AG04450 (cell line): Measurements from ENCODE around the gene AZIN2. TPM values are rescaled to one million over a fixed set of nuclear protein-coding genes. Genes with fewer than 3 reads are reported as not detected.
"Not testable (repeated sequence)": the region's sequence is repeated elsewhere in the genome, so short reads cannot be mapped to it uniquely, and the experiment has no call there.

Experiments
- CTCF ChIA-PET: fragments of 300-600, 350-600 bp; formaldehyde crosslinking; extraction: SDS; loops from one replicate; lab custom pipeline; 2022; ENCODE audit warnings: antibody characterized with exemption, inconsistent platforms; lab: Charles Lee
- POLR2A ChIA-PET: fragments of 350-600 bp; formaldehyde crosslinking; extraction: SDS; loops from one replicate; lab custom pipeline; 2021; ENCODE audit warnings: antibody characterized with exemption, inconsistent platforms; lab: Yijun Ruan, JAX
- DNase-seq: peaks from one replicate; pipeline ENCODE4 v3.0.0-alpha.2; 2011; ENCODE audit warnings: low read depth, low spot score
- H3K27ac ChIP-seq: one replicate; pipeline ENCODE4 v1.5.1; 2012; ENCODE audit warnings: low read depth, low read length, control low read depth
- H3K27me3 ChIP-seq: one replicate; pipeline ENCODE4 v1.6.0; 2012; ENCODE audit warnings: low read length; ENCODE audit not compliant: control insufficient read depth, insufficient read depth
- H3K4me3 ChIP-seq: 2 replicates; pipeline ENCODE4 v1.5.1; 2011; ENCODE audit warnings: mild to moderate bottlenecking, low read depth, low read length, control low read depth
- H3K9me3 ChIP-seq: 2 replicates; pipeline ENCODE4 v1.5.1; 2012; ENCODE audit warnings: low read length; ENCODE audit not compliant: control insufficient read depth, insufficient read depth
- CTCF ChIP-seq: IDR thresholded peaks from 2 replicates; pipeline ENCODE4 v1.5.1; 2011; ENCODE audit warnings: low read depth, low read length, control low read depth, inconsistent platforms
- polyA plus RNA-seq: library from polyadenylated mRNA; depleted of rRNA; stranded (reverse); fragments of >200 nt; gene quantifications from 2 replicates; pipeline ENCODE4 v1.2.3, GENCODE V29; 2011

Gene AZIN2
- polyA plus RNA-seq, 1 experiment = 7.0 TPM

- Histone ChIP-seq H3K27ac (no peak overlapping the region), H3K4me3 (no peak overlapping the region), H3K9me3 (no peaks in the 10 kb centered on the region), H3K27me3 (no peaks in the 10 kb centered on the region)
- ChIA-PET POLR2A (no interaction called here), CTCF (no interaction called here)
- no peak for TF ChIP-seq CTCF
- DNase-seq = no peak
These were observed 50.2 kb downstream of the AZIN2 start for GRCh38 chr1:33131191-33131590.

GRCh38 chr1:33132549-33132948 is 51.6 kb downstream of the AZIN2 start:
- ChIA-PET POLR2A (no interaction called here), CTCF (interaction anchor here (0.5 to 1.1 kb wide), 2 partner anchors 163 to 421 kb away, joined by 3 read pairs; no protein-coding TSS in a partner anchor)
- H3K9me3 ChIP-seq = no peaks in the 10 kb centered on the region
- no peak overlapping the region for H3K4me3 ChIP-seq
- no peak for DNase-seq
- no peaks in the 10 kb centered on the region for H3K27me3 ChIP-seq
- no peak overlapping the region for H3K27ac ChIP-seq
- no peak for TF ChIP-seq CTCF

GRCh38 chr1:33133478-33134105 is 52.6 kb downstream of the AZIN2 start:
- no peak for TF ChIP-seq CTCF
- H3K27me3 ChIP-seq = no peaks in the 10 kb centered on the region
- CTCF ChIA-PET = no interaction called here
- H3K4me3 ChIP-seq = no peak overlapping the region
- DNase-seq = no peak
- POLR2A ChIA-PET = interaction anchor here (1.2 kb wide), 1 partner anchor 34 kb away, joined by 3 read pairs; no protein-coding TSS in a partner anchor
- no peak overlapping the region for H3K27ac ChIP-seq
- no peaks in the 10 kb centered on the region for H3K9me3 ChIP-seq

DNA sequence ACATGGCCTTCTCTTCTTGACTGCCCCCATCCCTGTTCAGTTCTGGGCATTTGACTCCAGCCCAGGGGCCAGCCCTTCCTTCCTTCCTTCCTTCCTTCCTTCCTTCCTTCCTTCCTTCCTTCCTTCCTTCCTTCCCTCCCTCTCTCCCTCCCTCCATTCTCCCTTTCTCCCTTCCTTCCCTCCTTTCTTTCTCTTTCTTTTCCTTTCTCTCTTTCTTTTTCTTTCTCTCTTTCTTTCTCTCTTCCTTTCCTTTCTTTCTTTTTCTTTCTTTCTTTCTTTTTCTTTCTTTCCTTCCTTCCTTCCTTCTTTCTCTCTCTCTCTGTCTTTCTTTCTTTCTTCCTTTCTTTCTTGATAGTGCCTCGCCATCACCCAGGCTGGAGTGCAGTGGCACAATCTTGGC is 55.1 kb downstream of the AZIN2 start:
- H3K27me3 ChIP-seq, DNase-seq, H3K4me3 ChIP-seq, H3K27ac ChIP-seq, H3K9me3 ChIP-seq: not testable (repeated sequence)
- CTCF ChIA-PET = interaction anchor here (6.0 kb wide), 1 partner anchor 9 kb away, joined by 43 read pairs; no protein-coding TSS in a partner anchor
- POLR2A ChIA-PET = interaction anchor here (0.7 to 1.2 kb wide), 2 partner anchors 9 to 163 kb away, joined by 3 to 11 read pairs; no protein-coding TSS in a partner anchor

- CTCF ChIA-PET = interaction anchor here (0.7 to 6.0 kb wide), 7 partner anchors 8 to 252 kb away, joined by 3 to 43 read pairs (median 4); no protein-coding TSS in a partner anchor
- no peak for DNase-seq
These were observed 56.8 kb downstream of the AZIN2 start for GRCh38 chr1:33137800-33138199.

More at GRCh38 chr1:33137800-33138199, 56.8 kb downstream of the AZIN2 start:
- Histone ChIP-seq H3K4me3 (no peak overlapping the region), H3K27ac (no peak overlapping the region), H3K9me3 (no peaks in the 10 kb centered on the region), H3K27me3 (no peaks in the 10 kb centered on the region)
- POLR2A ChIA-PET = no interaction called here
- TF ChIP-seq CTCF = peak; percentile 59
